HEK293 (cell line): ENCODE measurements around the gene INF2.
A peak's percentile ranks its signal among the peaks of the same experiment; 100 is the strongest.

Experiments
- ATF2 ChIP-seq: fragments of 450-650 bp; formaldehyde crosslinking; IDR thresholded peaks from 2 replicates; pipeline ENCODE4 v1.5.1; 2016; ENCODE audit warnings: missing biosample characterization, missing genetic modification characterization, low read depth
- GLI4 ChIP-seq: fragments of 450-650 bp; formaldehyde crosslinking; IDR thresholded peaks from 2 replicates; pipeline ENCODE4 v1.5.1; 2016; ENCODE audit warnings: missing biosample characterization, missing genetic modification characterization
- GLIS2 ChIP-seq: fragments of 450-650 bp; formaldehyde crosslinking; IDR thresholded peaks from 2 replicates; pipeline ENCODE4 v1.5.1; 2016; ENCODE audit warnings: missing biosample characterization, missing genetic modification characterization
- HOXA7 ChIP-seq: sonication (generic); formaldehyde crosslinking; IDR thresholded peaks from 2 replicates; pipeline ENCODE4 v1.8.1; 2022; ENCODE audit warnings: missing genetic modification reagents, borderline replicate concordance
- IKZF3 ChIP-seq: fragments of 450-650 bp; IDR thresholded peaks from 2 replicates; pipeline ENCODE4 v1.5.0; 2018; ENCODE audit warnings: missing biosample characterization, mild to moderate bottlenecking, missing genetic modification characterization, moderate library complexity
- KLF1 ChIP-seq: fragments of 450-650 bp; formaldehyde crosslinking; IDR thresholded peaks from 2 replicates; pipeline ENCODE4 v1.5.1; 2016; ENCODE audit warnings: missing biosample characterization, missing genetic modification characterization
- KLF8 ChIP-seq: fragments of 450-650 bp; formaldehyde crosslinking; IDR thresholded peaks from 2 replicates; pipeline ENCODE4 v1.5.1; 2016; ENCODE audit warnings: missing biosample characterization, missing genetic modification characterization
- KLF9 ChIP-seq: fragments of 450-650 bp; formaldehyde crosslinking; IDR thresholded peaks from 2 replicates; pipeline ENCODE4 v1.5.1; 2016; ENCODE audit warnings: missing biosample characterization, missing genetic modification characterization, low read depth
- MYNN ChIP-seq: fragments of 450-650 bp; formaldehyde crosslinking; IDR thresholded peaks from 2 replicates; pipeline ENCODE4 v1.5.1; 2016; ENCODE audit warnings: missing biosample characterization, missing genetic modification characterization, borderline replicate concordance
- PRDM1 ChIP-seq: fragments of 450-650 bp; formaldehyde crosslinking; IDR thresholded peaks from 2 replicates; pipeline ENCODE4; 2016; ENCODE audit warnings: missing biosample characterization, missing genetic modification characterization
- PRDM6 ChIP-seq: fragments of 450-650 bp; formaldehyde crosslinking; IDR thresholded peaks from 2 replicates; pipeline ENCODE4 v1.5.1; 2017; ENCODE audit warnings: missing biosample characterization, missing genetic modification characterization
- RBAK ChIP-seq: fragments of 450-650 bp; formaldehyde crosslinking; IDR thresholded peaks from 2 replicates; pipeline ENCODE4 v1.5.1; 2016; ENCODE audit warnings: missing biosample characterization, missing genetic modification characterization
- REPIN1 ChIP-seq: fragments of 450-650 bp; formaldehyde crosslinking; IDR thresholded peaks from 2 replicates; pipeline ENCODE4 v1.5.1; 2017; ENCODE audit warnings: missing biosample characterization, missing genetic modification characterization, low read depth
- SETDB1 ChIP-seq: IDR thresholded peaks from one replicate; pipeline ENCODE4 v1.6.1; 2017; ENCODE audit warnings: mild to moderate bottlenecking, low read length, moderate library complexity, mixed read lengths; ENCODE audit not compliant: insufficient read length
- SP3 ChIP-seq: fragments of 450-650 bp; formaldehyde crosslinking; IDR thresholded peaks from 2 replicates; pipeline ENCODE4 v1.5.1; 2016; ENCODE audit warnings: missing biosample characterization, missing genetic modification characterization
- ZBTB20 ChIP-seq: fragments of 450-650 bp; formaldehyde crosslinking; IDR thresholded peaks from 2 replicates; pipeline ENCODE4 v1.5.1; 2016; ENCODE audit warnings: missing biosample characterization, missing genetic modification characterization
- ZBTB21 ChIP-seq: fragments of 450-650 bp; formaldehyde crosslinking; IDR thresholded peaks from 2 replicates; pipeline ENCODE4 v1.5.1; 2017; ENCODE audit warnings: missing biosample characterization, missing genetic modification characterization
- ZNF148 ChIP-seq: fragments of 450-650 bp; formaldehyde crosslinking; IDR thresholded peaks from 2 replicates; pipeline ENCODE4 v1.5.0; 2017; ENCODE audit warnings: missing biosample characterization, missing genetic modification characterization, borderline replicate concordance
- ZNF280C ChIP-seq: fragments of 450-650 bp; formaldehyde crosslinking; IDR thresholded peaks from 2 replicates; pipeline ENCODE4 v1.5.1; 2016; ENCODE audit warnings: missing biosample characterization, missing genetic modification characterization
- ZNF433 ChIP-seq: fragments of 450-650 bp; formaldehyde crosslinking; IDR thresholded peaks from 2 replicates; pipeline ENCODE4 v1.5.1; 2016; ENCODE audit warnings: missing biosample characterization, missing genetic modification characterization, low read depth
- ZNF514 ChIP-seq: fragments of 450-650 bp; formaldehyde crosslinking; IDR thresholded peaks from 2 replicates; pipeline ENCODE4 v1.5.1; 2016; ENCODE audit warnings: missing biosample characterization, missing genetic modification characterization
- ZNF521 ChIP-seq: fragments of 450-650 bp; formaldehyde crosslinking; IDR thresholded peaks from 2 replicates; pipeline ENCODE4 v1.5.1; 2017; ENCODE audit warnings: missing biosample characterization, mild to moderate bottlenecking, missing genetic modification characterization
- ZNF549 ChIP-seq: fragments of 450-650 bp; IDR thresholded peaks from 2 replicates; pipeline ENCODE4 v1.5.1; 2018; ENCODE audit warnings: missing biosample characterization, missing genetic modification characterization, mild to moderate bottlenecking, inconsistent platforms, moderate library complexity
- ZNF624 ChIP-seq: fragments of 450-650 bp; formaldehyde crosslinking; IDR thresholded peaks from 2 replicates; pipeline ENCODE4 v1.5.1; 2017; ENCODE audit warnings: missing biosample characterization, missing genetic modification characterization
- ZNF692 ChIP-seq: fragments of 450-650 bp; formaldehyde crosslinking; IDR thresholded peaks from 2 replicates; pipeline ENCODE4 v1.5.1; 2016; ENCODE audit warnings: missing biosample characterization, missing genetic modification characterization
- ZNF701 ChIP-seq: fragments of 450-650 bp; formaldehyde crosslinking; IDR thresholded peaks from 2 replicates; pipeline ENCODE4 v1.5.1; 2016; ENCODE audit warnings: missing biosample characterization, missing genetic modification characterization
- ZNF704 ChIP-seq: fragments of 450-650 bp; formaldehyde crosslinking; IDR thresholded peaks from 2 replicates; pipeline ENCODE4 v1.5.1; 2016; ENCODE audit warnings: missing biosample characterization, missing genetic modification characterization
- ZSCAN18 ChIP-seq: fragments of 450-650 bp; formaldehyde crosslinking; IDR thresholded peaks from 2 replicates; pipeline ENCODE4 v1.5.1; 2016; ENCODE audit warnings: missing biosample characterization, missing genetic modification characterization
- ZXDB ChIP-seq: fragments of 450-650 bp; formaldehyde crosslinking; IDR thresholded peaks from 2 replicates; pipeline ENCODE4 v1.5.1; 2016; ENCODE audit warnings: missing biosample characterization, missing genetic modification characterization

Gene INF2

GRCh38 chr14:104723651-104724406 lies 34.4 kb downstream of the INF2 start, which contains the start of gene ADSS1 (continued):
- TF ChIP-seq ZXDB (tag by site-specific recombination) = peak; percentile 65
- TF ChIP-seq ZNF514 = no peak
- TF ChIP-seq GLI4 (tag by site-specific recombination) = no peak
- TF ChIP-seq ZBTB21 (tag by site-specific recombination) = no peak
- no peak for TF ChIP-seq SETDB1
- no peak for TF ChIP-seq ZNF692 (tag by site-specific recombination)
- peak; percentile 39; the same call in 1 of the 2 replicates for TF ChIP-seq REPIN1 (tag by site-specific recombination)
- TF ChIP-seq ZNF433 (tag by site-specific recombination) = no peak
- no peak for TF ChIP-seq ZSCAN18 (tag by site-specific recombination)
- TF ChIP-seq ZNF148 (tag by site-specific recombination) = no peak
- TF ChIP-seq SP3 (tag by site-specific recombination) = peak; percentile 74
- TF ChIP-seq HOXA7 (CRISPR knock-in tag) = no peak
- no peak for TF ChIP-seq ZNF704 (tag by site-specific recombination)
- no peak for TF ChIP-seq ZNF624 (tag by site-specific recombination)
- no peak for TF ChIP-seq PRDM1
- no peak for TF ChIP-seq ZNF521 (tag by site-specific recombination)
- no peak for TF ChIP-seq PRDM6 (tag by site-specific recombination)
- no peak for TF ChIP-seq ZNF549
- peak; percentile 82 for TF ChIP-seq KLF8 (tag by site-specific recombination)
- no peak for TF ChIP-seq ZNF280C (tag by site-specific recombination)
- no peak for TF ChIP-seq ZNF701
- no peak for TF ChIP-seq RBAK (tag by site-specific recombination)
- TF ChIP-seq GLIS2 (tag by site-specific recombination) = peak; percentile 96
- TF ChIP-seq ZBTB20 (tag by site-specific recombination) = peak; percentile 33; the same call in 1 of the 2 replicates
- no peak for TF ChIP-seq IKZF3 (tag by site-specific recombination)
- TF ChIP-seq KLF1 (tag by site-specific recombination) = peak; percentile 25; the same call in 1 of the 2 replicates
- TF ChIP-seq ATF2 = no peak
- no peak for TF ChIP-seq MYNN (tag by site-specific recombination)
- peak; percentile 84 for TF ChIP-seq KLF9
